Endothelial cell of umbilical vein (primary cell): Measurements from ENCODE around the gene SDK2. TPM values are rescaled to one million over a fixed set of nuclear protein-coding genes. Genes with fewer than 3 reads are reported as not detected.

Experiments used
- BruUV-seq: library from RNA; stranded (reverse); fragments of 400-500 nt; replicated peaks from 2 replicates; lab custom pipeline; 2021; lab: Mats Ljungman, UMichigan
- CTCF ChIA-PET: fragments of 300-600, 350-600 bp; sonication (Branson Sonifier 250); formaldehyde crosslinking; loops from one replicate; lab custom pipeline; 2021; ENCODE audit warnings: antibody characterized with exemption, inconsistent platforms; lab: Charles Lee
- POLR2A ChIA-PET: fragments of 300-600, 350-600 bp; sonication (Branson Sonifier 250); formaldehyde crosslinking; loops from one replicate; lab custom pipeline; 2021; ENCODE audit warnings: antibody characterized with exemption, inconsistent platforms; lab: Charles Lee
- DNase-seq: peaks from one replicate; pipeline ENCODE4 v3.0.0-alpha.2; 2011; ENCODE audit warnings: low read depth, low spot score
- FAIRE-seq: peaks from 2 replicates; lab custom pipeline; 2011; peaks lifted over from hg19 to GRCh38; lab: Jason Lieb, UNC
- H2AFZ ChIP-seq: 2 replicates; pipeline ENCODE4 v1.6.0; 2012; ENCODE audit warnings: low read depth, low read length, control low read depth, inconsistent platforms
- H3K27ac ChIP-seq: 2 replicates; pipeline ENCODE4 v1.5.1; 2011; ENCODE audit warnings: low read depth, mild to moderate bottlenecking, control low read depth, low read length, moderate library complexity; ENCODE audit not compliant: insufficient read depth
- H3K27me3 ChIP-seq, 2 experiments: 2 replicates each; pipeline versions ENCODE4 v1.6.0 to v1.6.1; 2011; ENCODE audit warnings: low read length in 2 of 2, mixed read lengths in 1 of 2; ENCODE audit not compliant: control insufficient read depth in 2 of 2, insufficient read depth in 2 of 2
- H3K36me3 ChIP-seq, 2 experiments: 2 replicates in 1 of 2; 3 replicates in 1 of 2; pipeline ENCODE4 v1.5.1; 2011; ENCODE audit warnings: low read length in 2 of 2, mild to moderate bottlenecking in 1 of 2, moderate library complexity in 1 of 2; ENCODE audit not compliant: control insufficient read depth in 2 of 2, insufficient read depth in 2 of 2; ENCODE audit errors: extremely low read depth in 1 of 2
- H3K4me1 ChIP-seq: 3 replicates; pipeline ENCODE4 v1.5.1; 2011; ENCODE audit warnings: mild to moderate bottlenecking, low read length; ENCODE audit not compliant: control insufficient read depth, insufficient read depth; ENCODE audit errors: extremely low read depth
- H3K4me2 ChIP-seq: 2 replicates; pipeline ENCODE4 v1.6.1; 2011; ENCODE audit warnings: low read length, control low read depth, mixed read lengths; ENCODE audit not compliant: insufficient read depth
- H3K4me3 ChIP-seq, 3 experiments: fragments of 200-600 bp in 1 of 3; sonication (generic), shearing (Covaris generic) in 1 of 3; replicated peaks in 1 of 3; 2 replicates each; pipeline ENCODE4 v1.5.1; 2011 to 2016; ENCODE audit warnings: control low read depth in 3 of 3, low read length in 3 of 3, mild to moderate bottlenecking in 2 of 3, inconsistent platforms in 1 of 3, low read depth in 1 of 3, moderate library complexity in 1 of 3; ENCODE audit not compliant: insufficient read depth in 1 of 3
- H3K79me2 ChIP-seq: 2 replicates; pipeline ENCODE4 v1.6.0; 2012; ENCODE audit warnings: low read length, inconsistent platforms; ENCODE audit not compliant: control insufficient read depth, insufficient read depth
- H3K9ac ChIP-seq: replicated peaks from 2 replicates; pipeline ENCODE3; 2011; ENCODE audit warnings: low read length, control low read depth; ENCODE audit not compliant: insufficient read depth; ENCODE audit errors: extremely low read depth
- H3K9me1 ChIP-seq: replicated peaks from 3 replicates; pipeline ENCODE4 v1.6.0; 2011; ENCODE audit warnings: mild to moderate bottlenecking, low read length; ENCODE audit not compliant: control insufficient read depth, insufficient read depth; ENCODE audit errors: extremely low read depth
- H3K9me3 ChIP-seq: replicated peaks from 2 replicates; pipeline ENCODE4 v1.5.1; 2012; ENCODE audit warnings: low read length, inconsistent platforms; ENCODE audit not compliant: control insufficient read depth, insufficient read depth
- H4K20me1 ChIP-seq: replicated peaks from 2 replicates; pipeline ENCODE3; 2011; ENCODE audit warnings: mild to moderate bottlenecking, low read length; ENCODE audit not compliant: control insufficient read depth, insufficient read depth; ENCODE audit errors: extremely low read depth
- CTCF ChIP-seq, 2 donors: IDR thresholded peaks; 1 replicate in 1 of 2; 2 replicates in 1 of 2; pipeline ENCODE4 v1.5.1; 2011; ENCODE audit warnings: low read length in 2 of 2, mild to moderate bottlenecking in 2 of 2, moderate library complexity in 2 of 2, control low read depth in 1 of 2, inconsistent platforms in 1 of 2, low read depth in 1 of 2; ENCODE audit not compliant: insufficient read depth in 1 of 2; ENCODE audit errors: extremely low read depth in 1 of 2
- EZH2 ChIP-seq: IDR thresholded peaks from 2 replicates; pipeline ENCODE4 v1.6.1; 2012; ENCODE audit warnings: borderline replicate concordance, low read depth, mild to moderate bottlenecking, moderate library complexity, low read length, inconsistent platforms; ENCODE audit not compliant: severe bottlenecking
- FOS ChIP-seq: IDR thresholded peaks from 2 replicates; pipeline ENCODE4 v1.6.1; 2011; ENCODE audit warnings: mild to moderate bottlenecking, low read length, moderate library complexity, borderline replicate concordance; ENCODE audit not compliant: insufficient read depth
- GATA2 ChIP-seq: IDR thresholded peaks from 2 replicates; pipeline ENCODE4 v1.7.0; 2011; ENCODE audit warnings: low read depth, mild to moderate bottlenecking, moderate library complexity, mixed read lengths, low read length; ENCODE audit not compliant: insufficient read length, insufficient read depth
- JUN ChIP-seq: IDR thresholded peaks from 2 replicates; pipeline ENCODE4 v1.6.1; 2011; ENCODE audit warnings: borderline replicate concordance, low read depth; ENCODE audit not compliant: insufficient read length, insufficient read depth
- MYC ChIP-seq: IDR thresholded peaks from one replicate; pipeline ENCODE4 v1.6.1; 2011; ENCODE audit warnings: mild to moderate bottlenecking, low read depth, low read length
- POLR2A ChIP-seq: IDR thresholded peaks from 2 replicates; pipeline ENCODE4 v1.6.1; 2012; ENCODE audit warnings: low read depth, mild to moderate bottlenecking, control low read depth, low read length
- POLR2AphosphoS5 ChIP-seq: IDR thresholded peaks from 2 replicates; pipeline ENCODE4 v1.6.1; 2012; ENCODE audit warnings: low read depth, mild to moderate bottlenecking, control low read depth, low read length, moderate library complexity; ENCODE audit not compliant: insufficient read depth
- dilution Hi-C: fragments of 300-500 bp; cut with MboI; formaldehyde crosslinking; loops from one replicate; pipeline ENCODE4 v1.15.0; 2019; ENCODE audit warnings: low sequenced_read_pairs; ENCODE audit not compliant: extremely low pct_ligation_motif_present
- intact Hi-C: fragments of 100-400 bp; cut with micrococcal nuclease; formaldehyde crosslinking; loops from one replicate; pipeline ENCODE4 v1.10.0; 2022
- polyA plus RNA-seq, 4 experiments: library from polyadenylated mRNA; depleted of rRNA in 3 of 4; stranded (reverse) in 3 of 4; unstranded in 1 of 4; fragments of >200 nt; gene quantifications; 2 replicates each; pipeline versions ENCODE4 v1.2.1 to v1.2.3, GENCODE V29; 2011 to 2012; ENCODE audit warnings: missing spikeins in 1 of 4
- total RNA-seq: library from RNA; stranded (reverse); gene quantifications from 2 replicates; pipeline ENCODE4 v1.2.3, GENCODE V29; 2021
- TF ChIP-seq, protein P1 (sequence below): IDR thresholded peaks from 2 replicates; pipeline ENCODE4 v1.6.1; 2011; ENCODE audit not compliant: insufficient read depth, insufficient read length

The SDK2 gene
- total and polyA plus RNA-seq, 2 donors (not counting 3 experiments of a cell fraction or from before 2014, with no cell fraction given): not detected

GRCh38 chr17:73469311-73469710 lies 174.9 kb downstream of the SDK2 start:
- dilution Hi-C loops: no loop called here
- FAIRE-seq (no peak), DNase-seq (no peak)
- no peaks in the 10 kb centered on the region for H4K20me1 ChIP-seq
- TF ChIP-seq, protein P1, sequence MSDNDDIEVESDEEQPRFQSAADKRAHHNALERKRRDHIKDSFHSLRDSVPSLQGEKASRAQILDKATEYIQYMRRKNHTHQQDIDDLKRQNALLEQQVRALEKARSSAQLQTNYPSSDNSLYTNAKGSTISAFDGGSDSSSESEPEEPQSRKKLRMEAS: no peak
- TF ChIP-seq FOS (no peak), POLR2A (no peak), JUN (no peak)
- no peak overlapping the region for H3K27ac ChIP-seq
- intact Hi-C loops: no loop called here
- H3K4me2 ChIP-seq: no peak overlapping the region
- no peaks in the 10 kb centered on the region for H3K79me2 ChIP-seq
- H3K27me3 ChIP-seq: no peaks in the 10 kb centered on the region
- BruUV-seq: no TSS peak
- POLR2A ChIA-PET: no interaction called here
- H3K9me3 ChIP-seq: no peaks in the 10 kb centered on the region
- no peak overlapping the region for H2AFZ ChIP-seq
- H3K9ac ChIP-seq: no peak overlapping the region
- no peak overlapping the region for H3K4me3 ChIP-seq
- CTCF ChIA-PET: no interaction called here
- no peaks in the 10 kb centered on the region for H3K4me1 ChIP-seq
- no peaks in the 10 kb centered on the region for H3K9me1 ChIP-seq
- H3K36me3 ChIP-seq: no peaks in the 10 kb centered on the region

DNA sequence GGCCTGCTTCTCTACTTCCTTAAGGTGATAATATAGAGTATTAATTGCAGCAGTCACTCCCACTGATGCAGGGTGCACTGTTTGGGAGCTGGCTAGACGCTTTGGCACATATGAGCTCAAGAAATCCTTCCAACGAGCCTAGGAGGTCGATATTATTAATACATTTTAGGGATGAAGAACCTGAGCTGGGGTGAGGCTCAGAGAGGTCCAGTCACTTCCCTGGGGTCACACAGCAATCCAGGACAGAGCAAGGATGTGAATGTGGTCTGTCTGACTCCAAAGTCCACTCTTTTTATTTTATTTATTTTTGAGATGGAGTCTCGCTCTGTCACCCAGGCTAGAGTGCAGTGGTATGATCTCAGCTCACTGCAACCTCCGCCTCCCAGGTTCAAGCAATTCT lies 176.0 kb downstream of the SDK2 start:
- no peak for FAIRE-seq
- H3K36me3 ChIP-seq: no peaks in the 10 kb centered on the region
- no peaks in the 10 kb centered on the region for H3K27me3 ChIP-seq
- BruUV-seq: no TSS peak
- intact Hi-C loops: no loop called here
- no peaks in the 10 kb centered on the region for H3K79me2 ChIP-seq
- dilution Hi-C loops: no loop called here
- H3K9ac ChIP-seq: no peak overlapping the region
- CTCF ChIA-PET: no interaction called here
- DNase-seq: no peak
- H2AFZ ChIP-seq: no peak overlapping the region
- H3K9me1 ChIP-seq: no peaks in the 10 kb centered on the region
- H3K4me2 ChIP-seq: no peak overlapping the region
- H3K4me3 ChIP-seq: no peak overlapping the region
- H4K20me1 ChIP-seq: no peaks in the 10 kb centered on the region
- TF ChIP-seq, protein P1: no peak
- TF ChIP-seq POLR2A (no peak), JUN (no peak), MYC (no peak), EZH2 (no peak), FOS (no peak), GATA2 (no peak), POLR2AphosphoS5 (no peak), CTCF (IDR thresholded peaks at IDR 0.05; ENCODE audit: extremely low read depth in 1 of 2, insufficient read depth in 1 of 2, low read depth in 1 of 2, low read length in 2 of 2) (no peak)
- POLR2A ChIA-PET: no interaction called here
- H3K27ac ChIP-seq: no peak overlapping the region
- H3K9me3 ChIP-seq: no peaks in the 10 kb centered on the region
- no peaks in the 10 kb centered on the region for H3K4me1 ChIP-seq
